OCI-LY1 (cell line): ENCODE data around the gene CFAP97D2.

ENCODE experiments used
- CTCF ChIP-seq: fragments of 200-600 bp; sonication (generic), shearing (Covaris generic); IDR thresholded peaks from 2 replicates; pipeline ENCODE4 v1.5.1; 2017; ENCODE audit warnings: mild to moderate bottlenecking, antibody characterized with exemption, low read length, moderate library complexity, mixed read lengths
- EZH2 ChIP-seq: fragments of 200-600 bp; sonication (generic), shearing (Covaris generic); IDR thresholded peaks from 2 replicates; pipeline ENCODE4 v1.8.0; 2017; ENCODE audit warnings: borderline replicate concordance, mixed run types, mild to moderate bottlenecking, antibody characterized with exemption, low read length, moderate library complexity, mixed read lengths

- TF ChIP-seq CTCF (no peak), EZH2 (no peak)
Measured at GRCh38 chr13:114129649-114130062, 49.4 kb upstream of the CFAP97D2 start.
